ELF-1 (cell line): Measurements from ENCODE around the gene EIF4G3.
"Not testable (repeated sequence)": the region's sequence is repeated elsewhere in the genome, so short reads cannot be mapped to it uniquely, and the experiment has no call there.

ENCODE experiments used
- DNase-seq: peaks from one replicate; pipeline ENCODE4 v3.0.0-alpha.2; 2016; ENCODE audit warnings: low read depth, low spot score

The EIF4G3 gene

DNA sequence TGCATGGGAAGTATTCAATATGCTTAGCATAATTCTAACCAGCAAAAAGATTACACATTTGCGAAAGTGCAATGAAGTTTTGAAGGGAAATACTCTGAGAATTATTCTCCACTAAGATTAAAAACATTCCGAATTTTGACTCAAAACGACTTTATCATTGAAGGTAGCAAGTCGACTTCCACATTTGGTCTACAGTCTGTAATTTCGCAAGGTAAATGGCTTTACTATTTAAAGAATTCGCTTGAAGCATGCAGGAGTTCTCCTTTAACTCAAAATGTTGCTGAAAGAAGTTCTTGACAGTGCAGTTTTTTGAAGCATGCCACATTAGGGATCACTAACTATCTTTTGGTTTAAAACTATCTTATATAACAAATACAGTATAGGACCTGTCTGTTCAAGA, 228.6 kb downstream of the EIF4G3 start:
- no peak for DNase-seq

DNA sequence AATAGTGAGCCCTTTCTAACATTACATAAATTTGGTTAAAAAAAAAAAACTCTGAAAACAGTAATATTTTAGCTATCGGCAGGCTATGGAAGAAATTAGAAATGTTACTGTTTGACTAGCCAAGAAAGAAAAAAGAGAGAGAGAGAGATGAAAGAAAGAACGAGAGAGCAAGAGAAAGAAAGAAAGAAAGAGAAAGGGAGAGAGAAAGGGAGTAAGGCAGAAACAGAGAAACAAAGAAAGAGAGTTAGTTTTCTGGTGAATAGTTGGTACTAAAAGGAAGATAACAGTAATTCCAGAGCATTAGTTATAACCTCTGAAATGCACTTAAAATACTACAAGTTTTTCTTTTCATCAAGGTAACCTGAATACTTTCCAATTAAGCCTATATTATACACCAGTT, 229.3 kb downstream of the EIF4G3 start:
- no peak for DNase-seq

DNA sequence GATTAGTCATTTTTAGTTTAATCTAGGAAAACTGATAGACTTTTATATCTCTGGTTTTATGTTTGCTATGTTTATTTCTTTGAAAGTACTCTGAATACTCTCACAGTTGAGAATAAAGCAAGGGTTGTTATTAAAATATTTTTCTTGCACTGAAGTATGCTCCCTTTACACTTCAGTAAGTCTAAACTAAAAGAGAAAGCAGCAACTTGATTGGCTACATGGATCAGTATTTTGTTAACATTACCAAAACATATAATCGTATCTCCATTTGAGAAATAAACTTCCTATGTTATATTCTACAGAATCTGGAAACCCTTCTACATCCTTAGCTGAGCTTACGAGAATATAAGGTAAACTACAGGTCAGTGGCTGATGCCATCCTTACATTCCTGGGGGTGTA, 240.1 kb downstream of the EIF4G3 start:
- DNase-seq, result no peak

DNA sequence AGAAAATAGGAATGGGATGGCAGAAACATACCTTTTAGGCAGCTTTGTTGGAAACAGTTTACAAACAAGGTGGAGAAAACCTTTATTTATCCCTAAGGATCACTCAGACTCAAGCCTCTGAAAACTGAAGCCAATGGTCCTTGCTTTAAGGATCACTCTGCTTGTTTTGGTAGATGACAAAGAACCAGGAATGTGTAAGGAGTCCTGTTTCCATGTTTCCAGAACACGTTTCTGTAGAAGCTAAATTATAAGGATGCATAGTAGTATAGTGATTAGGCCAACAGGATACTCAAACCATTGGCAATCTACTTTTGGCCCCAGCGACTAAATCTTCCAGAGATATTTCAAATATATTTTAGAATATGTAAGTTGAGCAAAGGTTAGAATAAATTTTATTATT, 240.5 kb downstream of the EIF4G3 start:
- no peak for DNase-seq

DNA sequence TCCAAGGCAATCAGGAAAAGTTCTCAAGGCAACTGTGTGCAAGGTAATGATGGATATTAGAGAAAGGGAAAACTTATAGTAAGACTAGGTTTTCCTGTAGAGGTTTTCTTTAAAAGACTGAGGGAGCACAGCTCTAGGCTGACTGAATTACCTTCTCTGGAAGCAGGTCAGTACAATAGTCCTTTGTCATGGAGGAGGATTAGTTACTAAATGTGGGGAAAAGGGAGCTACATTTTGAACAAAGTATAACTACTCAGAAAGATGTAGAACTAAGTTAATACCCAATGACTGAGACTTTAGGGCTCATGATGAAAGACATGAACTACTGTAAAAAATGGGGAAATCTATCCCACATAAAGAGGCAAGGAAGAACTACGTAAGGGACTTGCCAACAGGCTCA, 241.0 kb downstream of the EIF4G3 start:
- no peak for DNase-seq

DNA sequence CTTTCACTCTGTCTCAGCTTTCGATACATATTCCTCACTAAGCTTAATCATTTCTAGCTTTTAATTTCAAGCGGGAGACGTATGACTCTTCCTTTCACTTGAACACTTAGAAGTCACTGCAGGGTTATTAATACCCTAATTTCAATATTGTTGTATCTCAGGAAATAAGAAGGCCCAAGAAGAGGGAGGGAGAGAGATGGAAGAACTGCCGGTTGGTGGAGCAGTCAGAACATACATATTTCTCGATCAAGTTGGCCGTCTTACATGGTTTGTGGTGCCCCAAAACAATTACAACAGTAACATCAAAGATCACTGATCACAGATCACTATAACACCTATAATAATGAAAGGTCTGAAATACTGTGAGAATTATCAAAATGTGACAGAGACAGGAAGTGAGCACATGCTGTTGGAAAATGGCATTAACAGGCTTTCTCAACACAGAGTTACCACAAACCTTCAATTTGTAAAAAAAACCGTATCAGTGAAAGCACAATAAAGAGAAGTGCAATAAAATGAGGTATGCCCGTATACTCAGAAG, 244.2 kb downstream of the EIF4G3 start:
- DNase-seq, result no peak

DNA sequence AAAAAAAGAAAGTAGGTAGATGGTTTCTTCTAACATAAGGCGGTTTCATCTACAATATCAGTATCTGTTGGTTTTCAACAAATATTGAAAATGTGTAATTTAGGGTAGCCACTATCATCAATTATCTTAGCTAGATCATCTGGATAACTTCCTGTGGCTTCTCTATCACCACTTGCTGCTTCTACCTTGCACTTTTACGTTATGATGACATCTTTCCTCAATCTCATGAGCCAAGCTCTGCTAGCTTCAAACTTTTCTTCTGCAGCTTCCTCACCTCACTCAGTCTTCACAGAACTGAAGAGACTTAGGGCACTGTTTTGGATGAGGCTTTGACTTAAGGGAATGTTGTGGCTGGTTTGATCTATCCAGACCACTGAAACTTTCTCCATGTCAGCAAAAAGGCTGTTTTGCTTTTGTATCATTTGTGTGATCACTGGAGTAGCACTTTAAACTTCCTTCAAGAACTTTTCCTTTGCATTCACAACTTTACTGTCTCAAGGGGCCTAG, 244.7 kb downstream of the EIF4G3 start:
- no peak for DNase-seq

DNA sequence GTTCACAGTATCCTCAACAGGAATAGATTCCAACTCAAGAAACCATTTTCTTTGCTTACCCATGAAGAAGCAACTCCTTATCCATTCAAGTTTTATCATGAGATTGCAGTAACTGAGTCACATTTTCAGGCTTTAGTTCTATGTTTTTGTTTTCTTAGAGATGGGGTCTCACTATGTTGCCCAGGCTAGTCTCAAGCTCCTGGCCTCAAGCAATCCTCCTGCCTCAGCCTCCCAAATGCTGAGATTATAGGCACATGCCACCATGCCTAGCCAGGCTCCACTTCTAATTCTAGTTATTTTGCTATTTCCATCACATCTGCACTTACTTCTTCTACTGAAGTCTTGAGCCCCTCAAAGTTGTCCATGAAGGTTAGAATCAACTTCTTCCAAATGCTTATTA, 246.3 kb downstream of the EIF4G3 start:
- DNase-seq, result no peak

DNA sequence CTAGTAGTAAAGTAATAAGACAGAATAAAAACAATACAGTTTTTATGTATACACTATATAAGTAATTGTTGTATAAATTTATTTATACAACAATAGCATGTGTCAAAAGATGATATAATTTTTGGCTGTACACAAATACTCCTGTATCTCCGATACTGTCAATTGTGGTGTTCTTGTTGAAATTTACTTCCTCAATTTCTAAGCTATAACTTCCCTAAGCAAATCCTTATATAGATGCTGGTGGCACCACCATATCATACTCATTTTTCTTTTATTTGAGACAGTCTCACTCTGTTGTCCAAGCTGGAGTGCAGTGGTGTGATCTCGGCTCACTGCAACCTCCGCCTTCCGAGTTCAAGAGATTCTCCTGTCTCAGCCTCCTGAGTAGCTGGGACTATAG, 248.6 kb downstream of the EIF4G3 start:
- DNase-seq, result no peak

DNA sequence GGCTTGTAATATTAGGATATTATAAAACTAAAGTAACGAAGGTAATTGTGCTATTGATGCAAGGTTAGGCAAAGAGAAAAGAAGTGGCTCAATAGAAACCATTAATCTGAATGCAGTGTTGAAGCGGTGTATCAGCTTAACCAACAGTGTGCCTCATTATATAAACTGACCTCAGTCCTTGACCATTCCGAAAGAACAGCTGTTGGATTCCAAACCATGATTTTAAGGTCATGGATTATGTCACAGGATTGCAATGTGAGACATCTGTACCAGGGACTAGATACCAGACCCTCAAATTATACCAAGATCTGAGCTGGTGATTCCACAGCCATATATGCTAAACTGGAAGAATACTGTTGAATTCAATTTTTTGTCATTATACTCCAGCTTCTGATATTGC, 255.4 kb downstream of the EIF4G3 start:
- no peak for DNase-seq

DNA sequence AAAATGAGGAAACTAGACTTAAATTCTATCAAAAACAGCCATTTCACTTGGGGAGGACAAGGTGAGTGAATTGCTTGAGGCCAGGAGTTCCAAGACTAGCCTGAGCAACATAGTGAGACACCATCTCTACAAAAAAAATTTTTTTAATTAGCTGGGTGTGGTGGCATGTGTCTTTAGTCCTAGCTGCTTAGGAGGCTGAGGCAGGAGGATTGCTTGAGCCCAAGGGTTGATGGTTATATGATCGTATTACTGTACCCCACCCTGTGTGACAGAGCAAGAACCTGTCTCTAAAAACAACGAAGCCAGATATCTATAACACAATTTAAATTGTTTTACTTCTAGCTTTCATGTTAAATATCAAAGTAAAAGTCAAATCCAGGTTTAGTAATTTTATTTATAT, 263.5 kb downstream of the EIF4G3 start:
- DNase-seq, result no peak

DNA sequence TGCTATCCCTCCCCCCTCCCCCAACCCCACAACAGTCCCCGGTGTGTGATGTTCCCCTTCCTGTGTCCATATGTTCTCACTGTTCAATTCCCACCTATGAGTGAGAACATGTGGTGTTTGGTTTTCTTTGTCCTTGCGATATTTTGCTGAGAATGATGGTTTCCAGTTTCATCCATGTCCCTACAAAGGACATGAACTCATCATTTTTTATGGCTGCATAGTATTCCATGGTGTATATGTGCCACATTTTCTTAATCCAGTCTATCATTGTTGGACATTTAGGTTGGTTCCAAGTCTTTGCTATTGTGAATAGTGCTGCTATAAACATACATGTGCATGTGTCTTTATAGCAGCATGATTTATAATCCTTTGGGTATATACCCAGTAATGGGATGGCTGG, 269.2 kb downstream of the EIF4G3 start:
- DNase-seq, result not testable (repeated sequence)

DNA sequence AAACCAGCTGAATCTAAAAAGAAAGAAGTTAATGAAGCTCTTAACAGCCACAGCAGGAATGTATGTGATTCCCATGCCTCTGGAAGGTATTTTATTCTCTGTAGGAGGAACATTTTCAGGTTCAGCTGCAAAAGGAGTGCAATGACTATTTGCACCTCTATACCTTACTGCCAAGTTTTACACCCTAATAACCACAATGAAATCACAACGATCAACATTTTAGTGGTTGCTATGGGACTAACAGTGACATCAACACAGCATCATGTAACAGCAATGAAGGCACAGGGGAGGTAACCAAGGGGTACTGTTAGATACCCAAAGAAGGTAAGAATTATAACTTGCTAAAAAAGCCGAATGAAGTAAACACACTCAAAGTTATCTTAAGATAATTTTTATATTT, 273.3 kb downstream of the EIF4G3 start:
- DNase-seq, result no peak

DNA sequence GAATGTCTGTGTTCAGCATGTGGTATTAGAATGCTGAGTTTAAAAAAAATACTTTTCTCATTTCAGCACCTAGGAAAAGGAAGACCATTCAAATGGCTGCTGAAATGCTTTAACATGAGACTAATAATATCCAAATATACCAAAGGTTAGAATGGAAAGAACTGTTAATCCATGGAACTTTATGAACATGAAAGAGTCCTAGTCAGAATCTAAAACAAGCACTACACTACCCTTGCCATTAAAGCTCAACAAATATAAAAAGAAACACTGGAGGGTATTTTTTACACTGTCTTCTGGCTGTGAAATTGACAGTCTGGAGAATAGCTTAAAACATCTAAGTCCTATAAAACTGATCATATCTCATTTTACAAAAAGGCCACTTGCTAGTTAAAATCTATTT, 276.6 kb downstream of the EIF4G3 start:
- no peak for DNase-seq

DNA sequence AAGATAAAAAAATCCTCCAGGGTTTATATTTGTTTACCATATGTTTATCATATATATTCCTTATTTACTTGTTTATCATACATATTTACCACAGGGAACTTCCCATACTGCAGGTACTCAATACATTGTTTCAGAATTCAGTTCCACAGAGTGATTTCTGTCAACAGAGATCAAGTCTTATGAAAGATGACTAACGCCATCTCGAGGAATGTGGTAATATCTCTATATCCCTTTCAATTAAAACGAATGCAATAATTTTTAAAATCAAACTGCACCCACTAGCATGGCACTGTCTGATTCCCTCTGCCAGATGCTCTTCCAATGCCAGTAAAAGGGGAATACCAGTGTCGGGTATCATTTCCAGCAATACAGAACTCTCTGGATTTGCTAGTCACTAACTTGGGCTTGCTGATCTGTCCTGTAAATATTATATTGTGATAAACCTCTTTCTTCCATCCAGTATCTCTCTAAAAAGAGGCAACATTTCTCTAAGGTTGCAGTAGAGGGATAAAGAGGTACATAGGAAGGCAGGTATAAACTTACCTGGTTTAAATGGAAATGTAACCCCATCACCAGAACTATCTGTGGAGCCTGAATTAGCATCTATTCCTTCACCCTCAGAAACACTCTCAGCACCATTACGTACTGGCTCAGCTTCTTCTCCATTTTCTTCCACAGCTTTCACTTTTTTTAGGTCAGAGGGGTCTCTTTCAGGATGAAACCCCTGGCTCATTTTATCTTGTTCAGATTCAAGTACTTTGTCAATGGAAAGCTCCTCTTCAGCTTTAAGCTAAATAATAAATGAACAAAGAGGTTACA, 277.3 kb downstream of the EIF4G3 start:
- DNase-seq, result no peak

DNA sequence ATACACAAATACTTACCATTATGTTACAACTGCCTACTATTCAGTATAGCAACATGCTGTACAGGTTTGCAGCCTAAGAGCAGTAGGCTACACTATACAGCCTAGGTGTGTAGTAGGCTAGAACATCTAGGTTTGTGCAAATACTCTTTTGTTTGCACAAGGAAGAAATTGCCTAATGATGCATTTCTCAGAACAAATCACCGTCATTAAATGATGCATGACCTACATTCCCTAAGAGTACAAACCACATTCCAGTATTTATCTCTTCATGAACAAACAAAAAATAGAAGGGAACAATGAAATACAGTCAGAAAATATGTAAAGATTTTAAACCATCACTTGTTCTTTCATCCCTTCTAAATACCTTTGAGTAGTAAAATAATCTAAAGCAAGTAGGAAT, 279.9 kb downstream of the EIF4G3 start:
- DNase-seq, result no peak

DNA sequence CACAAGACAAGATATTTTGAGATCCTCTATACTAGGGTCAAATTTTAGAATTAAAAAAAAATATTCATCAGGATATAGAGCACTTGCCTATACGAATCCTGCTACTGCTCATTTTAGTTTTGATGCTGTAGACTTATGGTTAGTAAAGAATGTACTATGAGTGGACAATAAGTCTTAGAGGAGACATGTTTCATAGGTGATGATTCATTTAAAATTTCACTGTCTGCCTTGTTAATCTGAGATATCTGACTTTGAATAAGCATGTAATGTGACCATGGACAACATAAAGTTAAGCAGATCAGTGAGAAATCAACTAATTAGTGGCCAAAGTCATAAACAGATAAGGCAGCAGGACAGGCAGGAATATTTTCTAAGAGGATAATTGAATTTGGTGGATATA, 282.8 kb downstream of the EIF4G3 start:
- no peak for DNase-seq

DNA sequence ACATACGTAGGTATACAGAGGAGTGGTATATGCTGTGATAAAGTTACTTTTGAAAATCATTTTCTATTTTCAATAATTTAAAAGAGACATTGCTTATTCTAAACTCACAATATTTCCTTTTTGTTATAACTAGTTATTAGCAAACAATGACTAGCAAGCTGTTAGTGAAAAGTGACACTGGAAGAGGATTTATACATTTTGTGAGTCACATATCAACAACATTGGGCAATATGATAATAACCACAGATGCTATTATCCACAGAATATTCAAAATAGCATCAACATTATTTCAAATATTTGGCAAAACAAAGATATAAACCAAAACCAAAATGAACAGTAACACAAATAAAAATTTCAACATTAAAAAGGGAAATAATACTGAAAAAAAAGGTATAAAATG, 285.6 kb downstream of the EIF4G3 start:
- no peak for DNase-seq

DNA sequence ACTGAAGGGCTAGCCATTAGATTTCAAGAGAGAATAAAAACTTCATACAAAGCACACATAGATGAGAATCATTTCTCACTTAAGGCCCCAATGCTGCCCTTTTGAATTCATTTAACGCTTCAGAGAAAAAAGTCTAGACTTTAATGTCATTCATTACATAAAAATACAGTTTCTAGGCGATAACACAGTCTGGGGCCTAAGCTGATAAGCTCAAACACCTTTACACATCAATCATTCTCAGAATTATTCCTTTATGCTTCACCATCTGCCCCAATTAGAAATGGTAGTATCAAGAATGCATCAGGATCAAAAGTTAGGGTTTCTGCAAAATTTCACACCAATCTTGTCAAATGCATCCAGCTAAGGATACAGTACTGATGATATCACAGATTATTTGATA, 289.5 kb downstream of the EIF4G3 start:
- DNase-seq, result no peak

DNA sequence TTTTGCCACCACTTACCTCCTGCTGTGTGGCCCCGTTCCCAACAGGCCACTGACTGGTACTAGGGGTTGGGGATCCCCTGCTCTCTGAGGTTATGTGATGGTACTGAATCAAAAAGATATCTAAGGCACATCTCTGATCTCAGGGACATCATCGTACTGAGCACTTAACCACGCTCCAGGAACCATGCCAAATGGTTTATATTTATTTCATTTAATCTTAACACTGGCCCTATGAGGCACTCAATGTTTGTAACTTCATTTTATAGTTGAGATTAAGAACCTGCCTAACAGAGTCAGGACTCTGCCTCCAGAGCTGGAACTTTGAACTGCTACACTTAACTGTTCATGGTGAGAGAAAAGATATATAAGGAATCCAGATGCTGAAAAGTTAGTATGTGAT, 291.6 kb downstream of the EIF4G3 start:
- DNase-seq, result no peak

DNA sequence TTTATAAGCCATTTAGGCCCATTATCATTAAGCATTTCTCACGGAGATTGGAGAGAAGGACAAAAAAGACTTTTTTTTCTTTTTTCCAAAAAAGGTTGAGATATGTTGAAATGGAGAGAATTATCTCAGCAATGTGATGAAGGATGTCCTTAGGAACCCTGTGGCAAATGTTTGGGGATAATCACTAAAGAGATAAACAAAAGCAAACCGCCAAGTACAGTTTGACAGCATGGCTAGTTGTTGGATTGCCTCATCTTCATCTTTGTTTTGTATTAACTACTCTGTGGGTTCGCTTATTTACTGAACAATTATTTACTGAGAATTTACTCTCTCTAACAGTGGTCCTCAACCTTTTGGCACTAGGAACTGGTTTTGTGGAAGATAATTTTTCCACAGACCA, 292.2 kb downstream of the EIF4G3 start:
- DNase-seq, result no peak

DNA sequence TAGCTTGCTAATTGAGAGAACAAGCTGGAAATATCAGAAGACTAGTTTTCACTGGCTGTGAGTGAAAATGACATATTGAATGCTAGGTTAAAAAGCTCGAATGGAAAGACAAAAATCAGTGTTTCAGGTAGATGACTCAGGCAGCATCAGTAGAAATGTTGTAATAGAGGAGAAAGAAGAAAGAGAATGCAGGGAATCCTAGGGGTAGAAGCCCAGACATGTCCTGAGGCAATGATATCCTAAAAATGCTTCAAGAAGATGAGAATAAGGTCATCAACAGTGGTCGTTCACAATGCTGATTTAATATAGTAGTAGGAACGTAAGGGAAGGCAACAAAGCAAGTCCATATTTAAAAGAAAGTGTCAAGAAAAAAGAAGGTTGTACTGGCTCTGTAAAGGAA, 292.9 kb downstream of the EIF4G3 start:
- no peak for DNase-seq

DNA sequence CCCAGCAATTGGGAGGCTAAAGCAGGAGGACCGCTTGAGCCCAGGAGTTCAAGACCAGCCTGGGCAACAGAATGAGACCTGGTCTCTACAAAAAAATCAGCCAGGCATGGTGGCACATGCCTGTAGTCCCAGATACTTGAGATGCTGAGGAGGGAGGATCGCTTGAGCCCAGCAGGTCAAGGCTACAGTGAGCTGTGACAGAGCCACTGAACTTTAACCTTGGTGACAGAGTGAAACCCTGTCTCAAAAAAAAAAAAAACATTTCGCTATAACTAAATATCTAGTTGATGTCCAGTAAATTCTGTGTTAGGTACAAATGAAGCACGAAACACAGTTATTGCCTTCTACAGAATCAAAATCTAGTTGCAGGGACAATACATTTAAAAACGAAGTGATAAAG, 293.9 kb downstream of the EIF4G3 start:
- no peak for DNase-seq

DNA sequence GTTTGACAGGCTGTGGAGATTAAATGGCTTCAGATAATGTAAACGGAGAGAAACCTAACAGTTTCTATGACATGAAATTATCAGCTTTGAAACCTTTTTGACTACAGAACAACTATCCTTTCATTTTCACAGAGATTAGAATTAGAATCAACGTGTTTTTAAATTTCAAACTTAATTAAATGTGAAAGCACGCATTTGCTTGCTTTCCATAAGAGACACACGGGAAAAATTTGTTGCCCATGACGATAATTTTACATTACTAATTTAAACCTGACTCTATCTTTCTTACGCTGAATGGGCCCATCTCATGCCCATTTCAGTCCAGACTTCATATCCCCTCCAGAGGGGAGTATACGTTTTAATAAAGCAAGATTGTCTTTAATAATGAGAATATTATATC, 297.9 kb downstream of the EIF4G3 start:
- DNase-seq, result no peak
